HG03159 (cell line): Measurements from ENCODE around the gene GPSM1.

ENCODE experiments used
- ATAC-seq: cut with Tn5 transposase; IDR thresholded peaks from one replicate; pipeline ENCODE4 v1.9.1; 2021; ENCODE audit warnings: mild to moderate bottlenecking, moderate library complexity; ENCODE audit not compliant: unreplicated experiment

The GPSM1 gene

DNA sequence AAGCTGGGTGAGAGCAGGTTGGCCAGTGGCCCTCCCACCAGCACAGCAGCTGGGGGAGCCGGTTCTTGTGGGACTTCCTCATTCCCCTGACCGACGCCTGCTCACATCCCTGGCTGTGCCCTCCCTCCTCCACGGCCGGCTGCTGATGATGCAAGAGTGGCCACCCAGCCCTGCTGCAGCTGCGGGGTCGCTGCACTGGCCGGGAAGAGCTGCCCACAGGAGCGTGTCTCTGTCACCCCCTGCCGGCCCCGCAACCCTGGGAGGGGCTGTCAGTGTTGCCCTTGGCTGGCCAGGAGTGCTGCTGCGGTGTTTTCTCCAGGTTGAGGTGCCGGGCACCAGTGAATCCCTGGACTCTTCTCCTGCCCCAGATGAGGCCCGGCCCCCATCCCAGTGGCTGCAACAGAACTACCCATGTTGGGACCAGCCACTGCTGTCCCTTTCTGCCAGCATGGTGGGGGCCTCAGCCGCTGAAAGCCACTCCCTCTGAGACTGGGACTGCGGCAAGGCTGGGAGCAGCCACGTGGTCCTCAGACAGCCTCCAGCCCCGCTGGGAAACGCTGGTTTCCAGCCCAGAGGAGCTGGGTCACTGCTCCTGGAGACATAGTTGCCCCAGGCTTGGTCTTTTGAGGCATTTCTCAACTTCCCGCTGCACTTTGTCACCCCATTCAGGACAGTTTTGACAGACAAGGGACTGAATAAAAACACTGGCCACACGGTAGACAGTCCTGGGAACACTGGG lies 45.4 kb downstream of the GPSM1 start:
- no peak for ATAC-seq

DNA sequence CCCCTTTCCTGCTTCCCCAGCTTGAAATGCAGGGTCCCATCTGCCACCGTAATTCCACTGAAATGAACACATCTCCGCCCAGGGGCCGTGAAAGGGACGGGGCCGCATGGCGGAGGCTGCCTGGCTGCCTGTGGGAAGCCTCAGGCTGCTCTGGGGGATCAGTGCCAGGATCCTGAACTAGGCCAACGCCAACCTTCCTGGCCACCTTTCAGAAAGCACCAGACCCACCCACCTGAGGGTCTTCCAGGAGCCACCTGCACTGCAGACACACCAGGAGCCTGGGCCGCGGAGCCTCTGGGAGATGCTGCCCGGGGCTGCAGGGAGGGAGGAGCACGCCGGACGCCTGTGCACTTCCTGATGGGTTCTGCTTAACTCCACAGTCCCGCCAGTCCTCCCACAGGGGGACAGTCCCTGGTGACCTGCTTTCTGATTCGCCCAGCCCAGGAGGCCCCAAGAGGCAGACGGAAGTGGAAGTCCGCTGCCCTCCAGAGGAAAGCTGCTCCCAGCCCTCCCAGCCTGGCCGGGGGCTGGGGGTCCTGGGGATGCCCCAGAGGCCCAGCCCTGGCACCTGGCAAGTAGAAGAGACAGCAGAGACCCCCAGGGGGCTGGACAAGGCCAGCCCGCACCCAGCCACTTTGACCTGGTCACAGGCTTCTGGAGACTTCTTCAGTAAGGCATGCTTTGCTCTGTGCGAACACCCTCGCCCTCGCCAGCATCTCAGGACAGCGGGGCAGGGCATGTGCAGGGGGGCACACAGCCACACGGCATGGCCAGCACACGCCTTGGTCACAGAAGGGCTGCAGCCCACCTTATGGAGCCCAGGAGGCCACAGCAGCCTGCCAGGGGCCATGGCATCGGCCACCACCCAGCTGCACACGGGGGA lies 46.2 kb downstream of the GPSM1 start, which contains the start of gene CARD9:
CARD9 (minus strand) TSS at position 370 of the 883 bp plus-strand sequence. CDS start 1,591 bp downstream, outside the sequence.
- ATAC-seq: no peak

DNA sequence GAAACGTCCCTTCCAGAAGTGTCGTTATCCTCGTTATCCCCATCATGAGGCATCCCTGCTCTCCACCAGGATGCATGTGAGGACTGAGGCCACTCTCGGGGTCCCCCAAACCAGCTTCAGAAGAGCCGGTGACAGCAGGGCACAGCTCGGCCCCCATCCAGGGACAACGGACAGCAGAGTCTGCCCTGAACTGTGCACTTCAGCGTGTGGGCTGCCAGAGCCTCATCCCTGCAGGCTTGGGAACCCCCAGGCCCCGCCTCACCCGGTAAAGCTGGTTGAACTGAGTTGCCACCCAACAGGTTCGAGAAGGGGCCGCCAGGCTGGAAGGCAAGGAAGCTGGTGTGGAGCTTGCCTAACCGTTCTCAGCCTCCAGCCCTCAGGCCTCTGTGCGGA lies 46.8 kb downstream of the GPSM1 start:
- ATAC-seq: no peak

DNA sequence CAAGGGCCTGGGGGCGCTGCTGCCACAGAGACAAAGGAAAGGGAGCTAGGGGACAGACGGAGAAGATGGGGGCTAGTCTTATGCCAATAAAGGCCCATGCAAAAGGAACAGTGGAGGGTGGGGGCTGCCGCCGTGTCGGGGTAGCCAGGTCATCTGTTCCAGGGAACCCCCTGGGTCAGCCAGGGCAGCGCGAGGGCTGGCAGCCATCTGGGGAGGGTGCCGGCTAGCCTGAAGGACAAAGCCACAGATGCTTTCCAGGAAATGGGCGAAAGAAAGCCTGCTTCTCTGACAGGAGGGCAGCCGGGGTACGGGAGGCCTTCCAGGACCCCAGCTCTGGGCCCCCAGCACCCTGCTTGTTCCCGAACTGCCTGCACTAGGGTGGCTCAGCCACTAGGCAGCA lies 47.8 kb downstream of the GPSM1 start:
- no peak for ATAC-seq

DNA sequence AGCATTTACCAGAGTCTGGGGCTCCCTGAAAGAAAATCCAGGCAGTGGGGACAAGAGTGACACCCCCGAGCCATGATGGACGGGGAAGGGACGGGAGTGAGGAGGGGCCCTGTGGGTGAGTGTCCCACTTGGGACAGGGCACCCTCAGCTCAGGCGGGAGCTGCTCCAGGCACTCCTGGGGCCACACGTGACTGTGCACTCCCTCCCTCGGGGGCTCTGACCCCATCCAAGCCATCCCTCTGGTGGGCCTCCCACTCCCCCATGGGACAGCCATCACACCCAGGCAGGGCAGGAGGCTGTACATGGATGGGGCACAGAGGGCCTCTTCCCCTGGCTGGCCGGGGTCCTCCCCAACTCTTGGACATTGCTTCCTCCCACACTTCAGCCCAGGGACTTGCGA lies 49.1 kb downstream of the GPSM1 start:
- no peak for ATAC-seq

DNA sequence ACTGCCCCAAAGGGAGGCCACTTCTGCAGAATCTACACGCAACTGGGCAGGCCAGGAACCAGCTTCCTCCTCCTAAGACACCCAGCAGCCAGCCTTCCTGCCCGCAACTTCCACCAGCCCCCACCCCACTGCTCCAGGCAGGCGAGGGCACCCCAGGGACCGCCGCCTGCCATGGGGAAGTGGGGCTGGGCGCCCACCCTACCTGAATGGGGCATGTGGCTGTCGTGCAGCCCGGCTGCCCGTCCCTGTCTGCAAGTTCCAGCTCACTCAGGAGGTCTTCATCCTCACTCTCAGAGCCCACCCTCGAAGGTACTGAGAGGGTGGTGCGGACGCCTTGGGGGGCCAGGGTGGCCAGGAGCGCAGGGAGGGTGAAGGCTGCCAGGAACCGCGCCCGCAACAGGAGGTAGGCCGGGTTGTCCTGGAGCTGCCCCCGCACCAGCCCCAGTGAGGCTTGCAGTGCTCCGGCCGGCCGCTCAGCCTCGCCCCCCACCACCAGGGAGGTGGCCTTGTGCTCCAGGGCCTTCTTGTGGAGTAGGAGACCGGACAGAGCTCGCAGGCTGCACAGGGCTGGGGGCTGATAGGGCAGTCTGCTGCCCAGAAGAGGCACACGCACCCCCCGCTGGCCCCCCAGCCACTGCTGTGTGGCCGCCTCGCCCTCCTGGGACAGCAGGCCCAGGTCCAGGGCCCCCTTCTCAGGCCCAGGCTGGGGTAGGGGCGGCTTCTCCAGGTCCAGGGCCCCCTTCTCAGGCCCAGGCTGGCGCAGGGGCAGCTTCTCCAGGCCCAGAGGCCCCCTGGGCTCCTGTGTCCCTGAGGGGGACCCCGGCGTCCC lies 50.2 kb downstream of the GPSM1 start:
- ATAC-seq: no peak

DNA sequence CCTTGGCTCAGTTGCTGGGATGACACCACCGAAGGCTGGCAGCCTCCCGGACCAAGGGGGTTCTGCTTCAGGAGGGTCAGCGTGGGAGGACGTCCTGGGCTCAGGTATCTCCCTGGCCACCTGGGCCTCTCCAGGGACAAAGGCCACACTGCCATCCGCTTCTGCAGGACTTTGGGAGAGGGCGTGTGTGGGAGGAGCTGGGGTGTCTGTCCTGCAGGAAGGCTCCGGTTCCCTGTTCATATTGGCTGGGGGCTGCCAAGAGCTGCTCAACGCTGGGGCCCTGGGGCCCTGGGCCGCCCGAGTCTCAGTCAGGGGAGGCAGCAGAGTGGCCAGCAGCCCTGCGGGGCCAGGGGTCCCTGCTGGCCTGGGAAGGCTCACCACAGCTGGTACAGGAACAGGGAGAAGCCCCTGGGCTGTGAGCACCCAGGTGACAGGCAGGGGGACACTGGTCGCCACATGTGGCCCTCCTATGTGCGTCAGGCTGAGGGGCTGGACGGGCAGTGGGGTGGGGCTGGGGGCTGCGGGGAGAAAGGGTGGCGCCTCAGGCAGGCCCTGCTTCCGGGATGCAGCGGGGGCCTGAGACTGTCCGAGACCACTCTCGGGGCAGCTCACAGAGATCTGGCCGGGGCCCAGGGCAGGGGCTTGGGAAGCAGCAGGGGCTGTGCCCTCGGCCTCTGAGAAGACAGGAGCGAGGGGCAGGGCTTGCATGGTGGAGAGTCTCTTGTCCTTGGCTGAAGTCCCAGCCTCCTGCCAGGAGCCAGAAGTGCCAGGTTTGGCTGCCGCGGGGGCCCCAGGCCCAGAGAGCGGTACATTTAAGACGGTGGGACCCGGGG lies 51.0 kb downstream of the GPSM1 start:
- ATAC-seq: no peak

DNA sequence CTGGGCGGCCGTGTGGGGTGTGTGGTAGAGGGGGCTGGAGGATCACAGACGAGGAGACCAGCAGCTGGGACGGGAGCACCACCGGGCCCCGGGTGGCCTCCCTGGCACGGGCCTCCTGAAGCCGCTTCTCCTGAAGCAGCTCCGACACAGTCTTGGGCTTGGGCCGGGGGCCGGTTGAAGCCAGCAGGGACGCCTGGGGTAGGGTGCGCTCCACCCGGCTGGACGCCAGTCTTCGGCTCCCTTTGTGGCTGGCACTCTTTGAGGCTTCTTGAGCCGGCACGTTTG lies 51.6 kb downstream of the GPSM1 start:
- ATAC-seq: no peak

DNA sequence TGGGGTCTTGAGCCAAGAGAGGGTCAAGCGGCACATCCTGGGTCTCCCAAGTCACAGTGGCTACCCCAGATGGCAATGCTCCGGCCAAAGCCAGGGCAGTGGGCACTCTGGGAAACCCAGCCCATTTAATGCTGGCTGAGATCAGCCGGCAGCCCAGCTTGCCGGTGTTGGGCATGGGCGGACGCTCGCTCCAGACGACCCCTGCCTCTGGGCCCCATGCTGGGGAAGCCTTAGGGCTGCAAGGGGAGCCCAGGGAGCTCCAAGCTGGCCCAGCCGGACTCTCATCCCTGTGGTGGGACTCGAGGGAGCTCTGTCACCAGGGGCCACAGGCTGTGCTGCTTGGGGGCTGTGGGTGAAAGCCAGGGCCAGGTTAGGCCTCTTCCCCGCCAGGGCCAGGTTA lies 52.1 kb downstream of the GPSM1 start:
- ATAC-seq: no peak

DNA sequence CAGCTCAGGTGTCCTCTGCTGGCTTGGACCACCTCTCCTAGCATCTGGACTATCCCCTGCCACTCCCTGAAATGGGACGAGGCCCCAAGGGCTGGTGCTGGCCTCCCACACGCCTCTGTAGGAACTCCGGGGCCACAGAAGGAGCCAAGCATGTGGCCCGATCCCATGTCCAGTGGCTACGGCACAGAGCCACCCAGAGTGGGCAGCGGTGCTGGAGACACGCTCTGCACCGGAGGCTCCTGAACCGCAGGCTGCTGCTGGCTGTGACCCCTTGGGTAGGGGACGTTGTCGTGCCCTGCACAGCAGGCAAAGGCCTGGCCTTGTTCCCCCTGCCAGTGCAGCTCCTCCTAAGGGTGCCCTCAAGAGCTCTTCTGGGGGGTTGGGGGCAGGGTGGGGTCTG lies 52.6 kb downstream of the GPSM1 start:
- ATAC-seq: no peak

DNA sequence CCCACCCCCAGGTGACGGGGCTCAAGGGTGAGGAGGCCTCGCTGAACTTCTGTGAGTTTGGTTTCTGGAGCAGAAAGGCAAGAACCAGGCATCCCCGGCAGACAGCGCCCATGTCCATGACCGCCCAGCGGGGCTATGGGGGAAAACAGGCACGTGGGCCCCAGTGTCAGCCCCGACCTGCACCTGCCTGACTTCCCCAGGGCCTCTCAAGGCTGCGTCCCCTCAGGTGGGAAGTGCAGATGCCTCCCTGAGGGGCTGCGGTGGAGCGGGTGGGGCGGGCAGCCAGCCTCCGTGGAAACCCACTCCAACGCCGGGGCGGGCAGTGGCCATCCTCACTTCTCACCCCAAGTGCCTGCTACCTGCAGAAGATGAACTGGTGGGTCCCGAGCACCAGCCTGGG lies 53.0 kb downstream of the GPSM1 start:
- ATAC-seq: no peak

DNA sequence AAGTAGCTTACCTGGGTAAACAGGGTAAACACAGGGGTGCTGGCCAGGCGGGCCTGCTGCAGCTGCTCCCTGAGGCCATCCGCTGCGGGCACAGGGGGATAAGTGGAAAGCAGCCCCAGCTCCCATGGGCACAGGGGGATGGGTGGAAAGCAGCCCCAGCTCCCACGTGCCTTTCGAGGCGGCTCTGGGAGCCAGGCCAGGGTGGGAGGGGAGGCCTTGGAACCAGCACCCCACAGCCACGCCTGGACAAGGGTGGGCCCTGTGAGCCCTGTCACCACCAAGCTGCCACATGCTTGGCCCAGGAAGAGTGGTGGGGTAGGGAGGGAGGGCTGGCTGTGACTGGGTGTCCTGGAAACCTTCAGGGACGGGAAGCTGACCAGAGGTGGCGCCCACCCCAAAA lies 54.0 kb downstream of the GPSM1 start:
- no peak for ATAC-seq

DNA sequence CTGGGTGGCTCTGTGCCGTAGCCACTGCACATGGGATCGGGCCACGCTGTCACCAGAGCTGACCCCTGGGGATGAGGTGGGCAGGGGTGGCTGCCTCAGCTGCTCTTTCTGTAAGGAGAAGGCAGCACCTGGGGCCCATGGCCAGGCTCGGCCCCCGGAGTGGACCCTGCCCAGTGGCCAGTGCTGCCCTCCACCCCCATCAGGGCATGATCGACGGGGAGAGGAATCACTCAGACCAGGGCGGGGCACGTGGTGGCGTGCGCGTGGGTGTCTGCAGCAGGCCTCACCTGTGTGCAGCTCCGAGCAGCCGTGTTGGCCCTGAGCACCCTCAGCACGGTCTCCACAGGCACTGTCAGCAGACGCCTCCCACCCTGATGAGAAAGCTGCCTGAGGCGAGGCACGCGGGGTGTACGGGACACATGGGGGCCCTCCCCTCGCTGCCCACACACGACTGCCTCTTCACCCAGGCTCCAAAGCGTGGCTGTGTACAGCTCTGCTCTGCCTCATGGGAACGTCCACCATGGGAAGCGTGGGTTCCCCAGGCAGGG lies 54.7 kb downstream of the GPSM1 start:
- ATAC-seq: no peak

DNA sequence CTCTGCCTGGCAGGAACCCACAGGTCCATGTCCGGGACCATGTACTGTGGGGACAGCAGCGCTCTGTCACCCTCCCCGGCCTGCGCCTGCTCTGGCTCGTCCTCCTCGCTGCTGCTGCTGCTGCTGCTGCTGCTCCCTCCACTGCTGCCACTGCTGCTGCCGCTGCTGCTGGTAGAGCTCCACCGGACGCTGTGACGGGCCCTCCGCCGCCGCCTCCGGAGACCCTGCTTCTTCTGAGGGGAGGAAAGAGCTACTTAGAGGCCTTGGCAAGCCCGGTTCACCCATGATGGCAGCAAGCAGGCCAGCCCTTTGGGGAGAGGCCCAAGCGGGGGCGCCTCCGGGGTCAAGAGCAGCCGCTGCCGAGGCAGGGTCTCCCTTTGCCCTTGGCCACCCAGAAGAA lies 56.1 kb downstream of the GPSM1 start:
- no peak for ATAC-seq

DNA sequence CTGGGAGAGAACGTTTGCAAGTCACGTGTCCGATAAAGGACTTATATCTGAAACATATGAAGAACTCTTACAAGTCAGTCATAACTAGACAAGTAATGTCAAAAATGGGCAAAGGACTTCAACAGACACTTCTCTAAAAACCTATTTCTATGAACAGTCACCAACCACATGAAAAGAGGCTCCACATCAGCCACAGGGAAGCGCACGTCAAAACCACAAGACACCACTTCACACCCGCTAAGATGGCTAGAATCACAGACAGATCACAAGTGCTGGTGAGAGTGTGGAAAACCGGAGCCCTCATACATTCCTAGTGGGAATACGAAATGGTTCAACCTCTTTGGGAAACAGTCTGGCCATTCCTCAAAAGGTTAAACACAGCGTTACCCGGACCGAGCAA lies 57.7 kb downstream of the GPSM1 start:
- no peak for ATAC-seq

DNA sequence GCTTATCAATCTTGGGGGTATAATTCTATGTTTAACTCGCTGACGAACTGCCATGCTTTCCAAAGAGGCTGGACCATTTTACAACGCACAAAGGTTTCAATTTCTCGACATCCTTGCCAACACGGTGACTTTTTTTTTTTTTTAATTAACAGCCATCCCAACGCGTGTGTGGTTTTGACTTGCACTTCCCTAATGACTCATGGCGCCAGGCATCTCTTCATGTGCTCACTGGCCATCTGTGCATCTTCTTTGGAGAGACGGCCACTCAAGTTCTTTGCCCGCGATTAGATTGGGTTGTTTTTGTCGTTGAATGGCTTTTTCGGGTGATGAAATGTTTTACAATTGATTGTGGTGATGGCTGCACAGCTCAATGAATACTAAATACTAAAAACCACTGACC lies 58.7 kb downstream of the GPSM1 start:
- no peak for ATAC-seq

DNA sequence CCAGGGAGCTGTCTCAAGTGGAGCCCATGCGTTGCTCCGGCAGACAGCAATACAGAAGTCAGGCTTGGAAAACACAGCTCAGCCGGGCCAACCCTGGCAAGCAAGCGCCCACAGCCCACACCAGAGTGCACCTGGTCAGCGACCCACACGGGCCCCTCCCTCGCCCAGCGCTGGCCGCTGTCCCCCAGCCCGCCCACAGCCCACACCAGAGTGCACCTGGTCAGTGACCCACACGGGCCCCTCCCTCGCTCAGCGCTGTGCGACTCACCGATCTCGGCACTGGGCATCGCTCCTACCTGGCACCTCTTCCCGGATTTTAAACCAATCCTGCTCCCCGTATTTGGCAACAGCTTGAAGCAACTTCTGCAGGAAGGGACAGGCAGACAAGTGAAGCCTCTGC lies 59.9 kb downstream of the GPSM1 start:
- ATAC-seq: no peak

DNA sequence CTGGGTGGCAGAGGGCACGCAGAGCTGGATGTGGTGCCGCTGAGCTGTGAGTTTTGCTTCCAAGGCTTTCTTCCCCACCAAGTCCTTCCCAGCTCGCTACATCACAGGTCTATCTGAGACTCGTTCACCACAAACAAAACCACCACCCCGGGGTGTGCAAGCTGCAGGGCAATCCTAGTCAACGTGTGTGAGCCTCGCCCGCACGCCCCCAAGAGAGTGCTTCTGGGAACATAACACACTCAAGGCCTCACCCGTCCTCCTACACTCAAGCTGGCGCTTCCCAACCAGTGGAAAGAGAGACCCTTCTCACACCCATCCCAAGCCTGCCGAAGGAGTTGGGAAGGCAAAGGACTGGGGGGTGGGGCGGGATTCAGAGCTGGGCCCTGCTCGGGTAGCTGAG lies 62.1 kb downstream of the GPSM1 start:
- ATAC-seq: no peak

DNA sequence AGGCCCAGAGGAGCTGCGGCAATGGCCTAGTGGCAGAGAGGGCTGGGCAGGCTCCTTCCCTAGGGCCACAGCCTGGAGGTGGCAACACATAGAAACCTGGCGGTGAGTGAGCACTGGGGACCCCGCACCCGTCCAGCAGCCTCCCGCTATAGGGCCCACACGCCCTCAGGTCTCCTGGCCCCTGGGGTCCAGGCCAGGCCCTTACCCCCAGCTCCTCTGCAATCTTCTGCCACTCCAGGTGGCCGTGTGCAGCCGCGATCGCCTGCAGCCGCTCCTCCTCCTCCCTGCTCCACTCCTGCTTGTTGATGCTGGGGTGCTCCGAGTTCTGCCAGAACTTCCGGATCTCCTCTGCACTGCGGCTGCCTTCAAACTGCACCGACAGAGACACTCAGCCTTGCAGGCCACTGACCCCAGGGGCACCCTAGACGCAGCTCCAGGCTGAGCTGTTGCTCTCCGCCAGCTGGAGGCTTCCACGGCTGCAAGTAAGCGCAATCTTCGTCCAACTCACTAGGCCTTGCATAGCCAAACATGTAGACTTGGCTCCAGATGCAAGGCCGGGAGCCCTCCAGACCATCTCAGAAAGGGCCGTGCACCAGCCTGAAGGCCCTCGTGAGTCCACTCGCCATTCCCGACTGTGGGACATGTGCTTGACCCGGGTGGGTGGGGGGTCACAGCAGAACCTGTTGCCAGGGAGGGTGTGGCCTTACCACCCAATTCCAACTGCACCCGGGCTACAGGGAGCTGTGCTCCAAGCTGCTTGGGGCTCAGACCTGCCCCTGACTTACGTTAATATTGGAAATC lies 64.6 kb downstream of the GPSM1 start:
- no peak for ATAC-seq
